Neural progenitor cell (in vitro differentiated cells): Measurements from ENCODE around the gene GNG7.

Experiments
- CTCF ChIP-seq: fragments of 200-600 bp; sonication (generic); IDR thresholded peaks from 2 replicates; pipeline ENCODE4 v1.5.1; 2017; ENCODE audit warnings: antibody characterized with exemption, mild to moderate bottlenecking
- EZH2phosphoT487 ChIP-seq: fragments of 200-600 bp; sonication (generic); IDR thresholded peaks from 2 replicates; pipeline ENCODE4 v1.6.1; 2017; ENCODE audit warnings: antibody characterized with exemption

GRCh38 chr19:2500156-2500555 is 202.3 kb downstream of the GNG7 start:
- no peak for TF ChIP-seq CTCF
- TF ChIP-seq EZH2phosphoT487 = no peak
